Motor neuron (in vitro differentiated cells): ENCODE measurements around the gene C1QB. TPM values are rescaled to one million over a fixed set of nuclear protein-coding genes. Genes with fewer than 3 reads are reported as not detected.

Experiments
- ATAC-seq, 8 experiments: fragments of 200-7000 bp; cut with Tn5 transposase; replicated peaks in 6 of 8; 2 replicates each; pipeline ENCODE4 v1.8.0; 2021; ENCODE audit warnings: mild to moderate bottlenecking in 8 of 8, moderate library complexity in 8 of 8
- H3K27ac ChIP-seq, 2 donors: fragments of 250-450 bp; sonication (Bioruptor Pico); 2 replicates each; pipeline ENCODE4 v1.9.0; 2021; ENCODE audit warnings: antibody characterized with exemption in 2 of 2, mild to moderate bottlenecking in 2 of 2, moderate library complexity in 1 of 2
- H3K4me1 ChIP-seq, 2 donors: fragments of 250-450 bp; sonication (Bioruptor Pico); replicated peaks in 1 of 2; 2 replicates each; pipeline ENCODE4 v1.6.1; 2021; ENCODE audit warnings: antibody characterized with exemption in 2 of 2, mild to moderate bottlenecking in 2 of 2, moderate library complexity in 1 of 2
- H3K4me3 ChIP-seq, 5 donors: fragments of 250-450 bp; sonication (Bioruptor Pico); 2 replicates each; pipeline ENCODE4 v1.9.0; 2021; ENCODE audit warnings: antibody characterized with exemption in 5 of 5, mild to moderate bottlenecking in 5 of 5, moderate library complexity in 4 of 5
- WGBS, 10 experiments: fragments of 450-650 bp; shearing (Covaris generic); methylation state at CpG; one replicate each; pipeline ENCODE4 v1.0.0; 2022; 5-methylcytosine and 5-hydroxymethylcytosine counted together
- in situ Hi-C, 9 experiments: fragments of 400-800 bp; cut with MboI; loops; one replicate each; pipeline ENCODE4 v1.15.0; 2021; ENCODE audit warnings: low sequenced_read_pairs in 9 of 9, low pct_unique_long_range_greater_than_20kb in 2 of 9; ENCODE audit not compliant: unreplicated experiment in 9 of 9
- total RNA-seq, 8 experiments: library from RNA; unstranded; fragments of 300-600 nt; gene quantifications; 2 replicates each; pipeline versions ENCODE4 v1.2.3 to v1.2.4, GENCODE V29; 2022

Gene C1QB
- total RNA-seq, 8 experiments from 2014 or later, result 0.38 to 0.61 TPM; not detected in 6

- in situ Hi-C loops, result no loop called here
- Histone ChIP-seq H3K4me1 (peaks cover 10 to 16% of the 10 kb centered on the region in 2 donors), H3K27ac (no peak overlapping the region), H3K4me3 (no peak overlapping the region)
- ATAC-seq, result peak in 5 of 8 experiments; percentile 24 to 70 (median 66)
- WGBS, 10 experiments, result 0 to 53% (median 8%) methylated on average over 1 to 7 of the region's 12 CpGs; no CpG with 5 or more reads in 5 of the 10 experiments
These were observed 33.2 kb upstream of the C1QB start for GRCh38 chr1:22619798-22620197.

- 40 to 85% (median 80%) methylated on average over 1 to 4 of the region's 4 CpGs; no CpG with 5 or more reads in 5 of the 10 experiments for WGBS, 10 experiments
- no peak overlapping the region for H3K27ac ChIP-seq
- ATAC-seq, result no peak
- no peak overlapping the region for H3K4me3 ChIP-seq
- in situ Hi-C loops, result no loop called here
- H3K4me1 ChIP-seq, result peaks cover 19 to 22% of the 10 kb centered on the region in 2 donors
These were observed 31.3 kb upstream of the C1QB start for GRCh38 chr1:22621761-22622160.

GRCh38 chr1:22625262-22625925 is 27.6 kb upstream of the C1QB start:
- in situ Hi-C loops, result loop anchor here in 7 of 9 experiments (25.0 kb wide), 4 partner anchors 213 to 513 kb away; partner anchors contain the start of gene WNT4 (in 3 of the 7)
- 23 to 84% (median 40%) methylated on average over 2 to 9 of the region's 9 CpGs; no CpG with 5 or more reads in 1 of the 10 experiments for WGBS, 10 experiments

GRCh38 chr1:22626237-22627157 is 26.5 kb upstream of the C1QB start:
- Histone ChIP-seq H3K4me3 (no peak overlapping the region), H3K4me1 (peaks cover 37 to 39% of the 10 kb centered on the region in 2 donors), H3K27ac (peak overlapping the region in 1 of 2 donors; percentile 48)
- WGBS, 10 experiments, result 10 to 27% (median 17%) methylated on average over 5 to 7 of the region's 20 CpGs; no CpG with 5 or more reads in 7 of the 10 experiments
- in situ Hi-C loops, result loop anchor here in 7 of 9 experiments (25.0 kb wide), 4 partner anchors 214 to 514 kb away; partner anchors contain the start of gene WNT4 (in 3 of the 7)
- ATAC-seq, result peak; percentile 75 to 87 (median 82)

More at GRCh38 chr1:22625262-22625925, 27.6 kb upstream of the C1QB start:
- peaks cover 26 to 31% of the 10 kb centered on the region in 2 donors for H3K4me1 ChIP-seq
- no peak overlapping the region for H3K27ac ChIP-seq
- ATAC-seq, result peak in 3 of 8 experiments; percentile 20 to 55 (median 28)
- H3K4me3 ChIP-seq, result no peak overlapping the region

GRCh38 chr1:22627331-22627730 is 25.7 kb upstream of the C1QB start:
- peak in 3 of 8 experiments; percentile 12 to 28 (median 17) for ATAC-seq
- 51 to 83% (median 66%) methylated on average over 3 to 4 of the region's 5 CpGs; no CpG with 5 or more reads in 7 of the 10 experiments for WGBS, 10 experiments
- Histone ChIP-seq H3K27ac (no peak overlapping the region), H3K4me1 (peaks cover 42 to 46% of the 10 kb centered on the region in 2 donors), H3K4me3 (no peak overlapping the region)
- in situ Hi-C loops, result loop anchor here in 7 of 9 experiments (25.0 kb wide), 4 partner anchors 215 to 515 kb away; partner anchors contain the start of gene WNT4 (in 3 of the 7)

- ATAC-seq, result no peak
- peaks cover 42 to 46% of the 10 kb centered on the region in 2 donors for H3K4me1 ChIP-seq
- WGBS, 10 experiments, result 0 to 66% (median 53%) methylated on average over 3 to 10 of the region's 11 CpGs
- H3K27ac ChIP-seq, result no peak overlapping the region
- in situ Hi-C loops, result loop anchor here in 7 of 9 experiments (25.0 kb wide), 4 partner anchors 217 to 517 kb away; partner anchors contain the start of gene WNT4 (in 3 of the 7)
- no peak overlapping the region for H3K4me3 ChIP-seq
These were observed 24.2 kb upstream of the C1QB start for GRCh38 chr1:22628698-22629444.

- in situ Hi-C loops, result loop anchor here in 8 of 9 experiments (10.0 to 25.0 kb wide), 5 partner anchors 205 to 518 kb away; partner anchors contain the start of gene WNT4 (in 3 of the 8)
- ATAC-seq, result no peak
- Histone ChIP-seq H3K27ac (no peak overlapping the region), H3K4me1 (peaks cover 42 to 46% of the 10 kb centered on the region in 2 donors), H3K4me3 (no peak overlapping the region)
- 0 to 80% (median 22%) methylated on average over 1 to 2 of the region's 2 CpGs; no CpG with 5 or more reads in 1 of the 10 experiments for WGBS, 10 experiments
These were observed 23.1 kb upstream of the C1QB start for GRCh38 chr1:22629886-22630285.

GRCh38 chr1:22633697-22634463 is 19.2 kb upstream of the C1QB start:
- Histone ChIP-seq H3K27ac (no peak overlapping the region), H3K4me3 (no peak overlapping the region), H3K4me1 (peaks cover 21 to 29% of the 10 kb centered on the region in 2 donors)
- 0 to 100% (median 78%) methylated on average over 1 to 8 of the region's 10 CpGs; no CpG with 5 or more reads in 3 of the 10 experiments for WGBS, 10 experiments
- no peak for ATAC-seq
- in situ Hi-C loops, result loop anchor here in 8 of 9 experiments (10.0 to 25.0 kb wide), 5 partner anchors 209 to 522 kb away; partner anchors contain the start of gene WNT4 (in 3 of the 8)

GRCh38 chr1:22635436-22635835 is 17.6 kb upstream of the C1QB start:
- no peak overlapping the region for H3K27ac ChIP-seq
- peaks cover 10 to 22% of the 10 kb centered on the region in 2 donors for H3K4me1 ChIP-seq
- in situ Hi-C loops, result loop anchor here in 8 of 9 experiments (10.0 to 25.0 kb wide), 5 partner anchors 211 to 523 kb away; partner anchors contain the start of gene WNT4 (in 3 of the 8)
- H3K4me3 ChIP-seq, result no peak overlapping the region
- WGBS, 10 experiments, result 0 to 80% (median 50%) methylated on average over 1 to 7 of the region's 7 CpGs; no CpG with 5 or more reads in 3 of the 10 experiments
- peak in 3 of 8 experiments; percentile 20 to 65 (median 43) for ATAC-seq

- no peak within 1 kb of the TSS for H3K4me3 ChIP-seq
- ATAC-seq, result no peak
- in situ Hi-C loops, result loop anchor here in 8 of 9 experiments (10.0 to 25.0 kb wide), 5 partner anchors 212 to 524 kb away; partner anchors contain the start of gene WNT4 (in 3 of the 8)
- H3K4me1 ChIP-seq, result peaks cover 8 to 18% of the 10 kb centered on the region in 2 donors
- WGBS, 10 experiments, result 0 to 83% (median 40%) methylated on average over 1 to 4 of the region's 5 CpGs; no CpG with 5 or more reads in 1 of the 10 experiments
- no peak within 1 kb of the TSS for H3K27ac ChIP-seq
These were observed 16.7 kb upstream of the C1QB start, which contains the start of gene C1QA for GRCh38 chr1:22636353-22636752. Gene C1QA (plus strand): TSS chr1:22636628. CDS start chr1:22637617, 989 bp downstream.

- in situ Hi-C loops, result loop anchor here in 8 of 9 experiments (10.0 to 25.0 kb wide), 5 partner anchors 212 to 525 kb away; partner anchors contain the start of gene WNT4 (in 3 of the 8)
- Histone ChIP-seq H3K4me1 (peaks cover 8 to 18% of the 10 kb centered on the region in 2 donors), H3K4me3 (no peak overlapping the region), H3K27ac (no peak overlapping the region)
- peak in 4 of 8 experiments; percentile 13 to 49 (median 26) for ATAC-seq
- WGBS, 10 experiments, result 40 to 84% (median 76%) methylated on average over 1 to 6 of the region's 6 CpGs; no CpG with 5 or more reads in 3 of the 10 experiments
These were observed 16.1 kb upstream of the C1QB start for GRCh38 chr1:22636927-22637326.
